EL (cell line): ENCODE measurements around the gene MRPS34.
"Not testable (repeated sequence)": the region's sequence is repeated elsewhere in the genome, so short reads cannot be mapped to it uniquely, and the experiment has no call there.

ENCODE experiments used
- DNase-seq: peaks from one replicate; pipeline ENCODE4 v3.0.0-alpha.2; 2016

Gene MRPS34

DNA sequence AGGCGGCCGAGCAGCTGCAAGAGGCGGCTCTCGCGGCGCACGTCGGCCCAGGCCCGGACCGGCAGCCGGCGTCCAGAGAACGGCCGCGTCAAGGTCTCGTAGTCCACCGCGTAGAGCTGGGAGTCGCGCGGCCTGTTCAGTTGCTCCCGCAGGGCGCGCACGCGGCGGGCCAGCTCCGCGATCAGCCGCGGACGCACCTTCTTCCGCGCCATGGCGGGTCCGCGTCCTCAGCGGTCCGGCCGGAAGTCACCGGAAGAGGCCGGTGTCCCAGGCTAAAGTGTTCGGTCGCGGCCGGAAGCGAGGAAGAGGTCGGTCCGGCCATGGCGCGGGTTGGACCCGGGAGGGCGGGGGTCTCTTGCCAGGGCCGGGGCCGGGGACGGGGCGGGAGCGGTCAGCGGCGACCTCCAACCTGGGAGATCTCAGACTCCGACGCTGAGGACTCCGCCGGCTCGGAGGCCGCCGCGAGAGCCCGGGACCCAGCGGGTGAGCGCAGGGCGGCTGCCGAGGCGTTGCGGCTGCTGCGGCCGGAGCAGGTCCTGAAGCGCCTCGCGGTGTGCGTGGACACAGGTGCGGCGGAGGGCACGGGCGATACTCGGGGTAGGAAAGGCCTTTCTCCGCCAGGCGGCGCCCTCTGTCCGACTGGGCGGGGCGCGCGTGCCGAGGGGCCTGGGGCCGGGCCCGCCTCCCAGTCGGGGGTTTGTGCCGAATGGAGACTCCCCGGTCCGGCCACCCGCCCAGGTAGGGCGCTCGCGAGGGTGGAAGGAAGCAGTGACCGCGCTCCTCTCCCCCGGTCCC is at the start of gene MRPS34:
Gene MRPS34 (minus strand): TSS at position 227 of the 795 bp plus-strand sequence. CDS start 15 bp downstream, at position 212.
- peak; percentile 84 for DNase-seq

DNA sequence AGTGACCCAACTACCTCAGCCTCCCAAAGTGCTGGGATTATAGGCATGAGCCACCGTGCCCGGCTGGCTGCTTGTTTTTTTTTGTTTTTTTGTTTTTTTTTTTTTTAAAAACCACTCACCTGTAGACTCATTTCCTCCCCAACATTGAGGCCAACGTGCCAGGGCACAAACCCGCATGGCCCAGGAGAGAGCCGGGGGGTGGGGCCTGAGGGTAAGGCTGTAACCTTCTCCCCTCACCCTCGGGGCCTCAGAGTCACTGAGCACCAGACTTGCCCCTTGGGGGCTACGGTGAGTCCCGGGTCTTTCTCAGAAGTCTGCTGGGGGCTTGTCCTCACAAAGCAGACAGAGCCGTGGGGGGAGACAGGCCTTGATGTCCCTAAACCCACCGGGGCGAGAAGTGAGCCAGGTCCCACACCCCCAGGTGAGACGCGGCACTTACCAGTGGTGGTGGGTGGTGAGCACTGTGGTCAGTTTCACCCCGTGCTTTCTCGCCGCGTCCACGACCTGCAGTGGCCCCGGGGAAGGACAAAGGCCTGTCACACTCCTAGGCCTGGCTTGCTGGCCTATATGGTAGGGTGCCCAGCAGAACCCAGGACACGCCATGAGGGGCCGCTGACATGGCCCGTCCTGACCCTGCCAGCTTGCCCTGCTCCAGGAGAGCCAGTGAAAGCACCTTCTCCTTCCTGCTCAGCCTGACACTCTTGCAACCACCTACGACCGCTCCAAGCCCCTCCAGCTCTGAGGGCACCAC is 49.1 kb upstream of the MRPS34 start:
- no peak for DNase-seq

- no peak for DNase-seq
These were observed 48.0 kb upstream of the MRPS34 start for GRCh38 chr16:1820946-1821290.

- no peak for DNase-seq
These were observed 47.4 kb upstream of the MRPS34 start for GRCh38 chr16:1820096-1820945.

GRCh38 chr16:1819611-1820010 is 46.7 kb upstream of the MRPS34 start:
- no peak for DNase-seq

DNA sequence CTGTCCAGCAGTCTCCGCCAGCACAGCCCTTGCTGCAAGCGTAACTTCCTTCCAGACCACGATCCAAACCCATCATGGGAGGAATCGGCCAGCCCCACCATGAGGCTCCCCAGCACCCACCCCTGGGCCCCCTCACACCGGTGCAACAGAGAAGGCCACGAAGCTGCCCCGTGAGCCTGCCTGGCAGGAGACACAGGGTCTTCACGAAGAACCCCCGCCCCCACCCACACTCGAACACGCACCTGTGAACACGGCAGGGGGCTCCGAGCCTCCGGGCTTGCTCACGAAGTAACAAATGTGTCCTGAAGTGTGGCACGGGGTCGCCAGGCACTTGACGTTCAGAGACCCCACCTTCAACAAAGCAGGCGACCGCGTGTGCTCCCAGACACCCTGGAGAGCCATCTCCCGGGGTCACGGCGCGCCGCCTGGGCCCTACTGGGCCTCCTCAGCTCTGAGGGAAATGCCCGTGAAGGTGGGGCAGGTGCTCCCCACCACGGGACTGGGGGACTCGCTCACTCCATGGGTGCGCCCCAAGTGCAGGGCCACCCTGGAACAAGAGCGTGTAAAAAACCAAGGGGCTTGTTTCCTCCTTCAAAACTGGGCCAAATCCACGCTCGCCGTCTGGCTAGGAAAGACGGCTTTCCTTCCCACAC is 46.1 kb upstream of the MRPS34 start:
- no peak for DNase-seq

DNA sequence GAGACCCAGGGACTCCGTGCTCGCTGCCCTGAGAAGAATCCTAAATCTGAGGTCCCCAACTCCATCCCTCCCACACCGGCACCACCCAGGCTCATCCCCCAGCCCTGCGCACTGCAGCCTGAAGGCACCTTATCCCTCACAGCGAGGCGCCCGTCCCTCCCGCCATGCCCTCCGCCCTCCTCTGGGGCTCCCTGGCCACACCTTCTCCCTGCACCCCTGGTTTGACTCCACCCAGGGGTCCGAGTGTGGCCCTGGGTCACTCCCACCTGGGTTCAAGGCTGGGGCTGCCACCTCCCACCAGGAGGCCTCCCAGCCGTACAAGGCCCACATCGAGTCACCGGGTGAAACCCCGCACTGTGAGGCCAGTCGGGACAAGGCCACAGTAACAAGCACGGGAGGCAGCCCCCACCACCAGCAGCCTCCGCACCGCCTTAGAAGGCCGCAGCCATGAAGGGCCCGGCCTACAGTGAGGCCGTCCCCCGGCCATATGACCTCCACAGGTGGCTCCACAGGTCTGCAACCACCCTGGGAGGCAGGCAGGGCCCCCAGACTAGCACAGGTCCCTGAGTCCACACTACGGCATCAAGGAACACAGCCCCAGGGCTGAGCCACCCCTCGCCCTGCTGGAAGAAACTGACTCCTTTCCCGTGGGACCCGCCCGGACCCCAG is 45.4 kb upstream of the MRPS34 start:
- DNase-seq, result no peak

DNA sequence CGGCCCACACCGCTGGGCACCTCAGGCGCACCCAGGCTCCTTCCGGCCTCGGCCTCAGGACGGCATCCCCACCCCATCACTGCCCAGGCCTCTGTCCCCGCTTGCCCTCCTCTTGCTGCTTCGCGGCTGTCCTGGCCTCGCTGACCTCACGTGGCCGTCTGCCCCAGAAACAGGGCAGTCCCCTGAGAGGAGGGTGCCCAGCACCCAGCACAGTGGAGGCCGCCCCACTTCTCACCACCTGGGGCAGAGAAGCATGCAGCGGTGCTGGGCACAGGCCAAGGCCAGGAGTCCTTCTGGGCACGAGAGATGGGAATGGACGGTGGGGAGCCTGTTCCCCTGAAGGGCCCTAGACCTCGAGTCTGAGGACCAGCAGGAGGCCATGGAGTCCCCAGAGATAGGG is 44.8 kb upstream of the MRPS34 start:
- no peak for DNase-seq

DNA sequence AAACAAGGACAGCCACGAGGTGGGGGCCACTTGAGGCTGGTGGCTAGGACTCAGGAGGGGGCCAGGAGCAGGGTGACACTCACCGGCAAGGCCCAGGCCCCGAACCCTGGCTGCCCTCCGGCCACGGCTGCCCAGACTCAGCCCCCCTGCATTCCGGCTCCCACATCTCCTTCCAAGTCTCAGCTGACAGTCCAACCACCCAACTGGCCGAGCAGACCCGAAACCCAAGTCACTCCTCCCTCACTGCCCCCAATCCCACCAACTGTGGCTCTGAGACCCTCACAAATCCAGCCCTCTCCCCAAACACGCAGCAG is 44.3 kb upstream of the MRPS34 start:
- no peak for DNase-seq

DNA sequence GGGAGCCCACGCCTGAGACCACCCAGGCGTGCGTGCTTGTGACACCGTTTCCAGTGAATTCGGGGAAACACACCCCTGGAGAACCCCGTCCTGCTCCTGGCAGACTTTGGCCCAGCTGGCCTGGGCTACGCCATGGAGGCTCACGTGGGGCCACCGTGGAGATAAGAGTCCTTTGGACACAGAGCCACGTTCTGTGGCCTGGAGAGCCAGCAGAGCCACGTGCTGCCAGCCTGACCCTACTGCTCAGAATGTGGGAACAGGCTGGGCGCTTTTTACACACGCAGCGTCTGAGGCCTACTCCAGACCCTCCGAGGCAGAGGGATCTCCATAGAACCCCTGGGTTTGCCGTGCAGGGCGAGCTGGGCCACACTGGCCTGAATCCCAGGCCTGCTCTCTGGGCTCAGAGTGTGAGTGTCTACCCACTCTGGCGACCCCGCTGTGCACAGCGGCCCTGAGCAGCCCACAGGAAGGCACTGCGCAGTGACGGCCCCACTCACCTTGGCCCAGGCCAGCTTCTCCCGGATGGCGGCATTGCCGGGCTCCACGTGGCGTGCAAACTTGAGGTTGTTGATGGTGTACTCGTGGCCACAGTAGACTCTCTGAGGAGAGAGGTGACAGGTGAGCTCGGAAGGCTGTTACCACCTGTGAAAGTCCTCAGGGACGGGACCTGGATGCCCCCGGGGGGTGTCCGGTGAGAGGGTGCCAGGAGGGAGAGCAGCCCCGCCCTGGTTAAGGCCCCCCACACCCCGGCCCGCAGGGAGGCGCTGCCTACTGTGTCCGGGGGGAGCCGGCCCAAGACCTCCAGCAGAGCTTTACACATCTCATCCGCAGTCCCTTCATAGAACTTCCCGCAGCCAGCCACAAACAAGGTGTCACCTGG is 43.7 kb upstream of the MRPS34 start:
- no peak for DNase-seq

DNA sequence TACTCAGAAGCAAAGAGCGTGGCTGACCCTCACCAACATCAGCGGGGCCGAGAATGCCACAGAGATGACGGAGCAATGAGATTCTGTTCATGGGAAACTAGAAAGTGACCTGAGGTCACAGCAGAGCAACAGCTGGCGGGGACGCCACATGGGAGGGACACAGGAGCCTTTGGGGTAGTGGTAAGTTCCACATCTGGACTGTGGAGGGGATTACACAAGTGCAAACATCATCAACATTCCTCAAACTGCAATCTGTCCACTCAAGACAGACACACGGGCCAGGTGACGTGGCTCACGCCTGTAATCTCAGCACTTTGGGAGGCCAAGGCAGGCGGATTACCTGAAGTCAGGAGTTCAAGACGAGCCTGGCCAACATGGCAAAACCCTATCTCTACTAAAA is 42.5 kb upstream of the MRPS34 start:
- no peak for DNase-seq

GRCh38 chr16:1812732-1813163 is 39.8 kb upstream of the MRPS34 start:
- DNase-seq, result peak; percentile 38

- no peak for DNase-seq
These were observed 37.6 kb upstream of the MRPS34 start for GRCh38 chr16:1810536-1810935.

- DNase-seq, result no peak
These were observed 37.2 kb upstream of the MRPS34 start for GRCh38 chr16:1810106-1810505.

DNA sequence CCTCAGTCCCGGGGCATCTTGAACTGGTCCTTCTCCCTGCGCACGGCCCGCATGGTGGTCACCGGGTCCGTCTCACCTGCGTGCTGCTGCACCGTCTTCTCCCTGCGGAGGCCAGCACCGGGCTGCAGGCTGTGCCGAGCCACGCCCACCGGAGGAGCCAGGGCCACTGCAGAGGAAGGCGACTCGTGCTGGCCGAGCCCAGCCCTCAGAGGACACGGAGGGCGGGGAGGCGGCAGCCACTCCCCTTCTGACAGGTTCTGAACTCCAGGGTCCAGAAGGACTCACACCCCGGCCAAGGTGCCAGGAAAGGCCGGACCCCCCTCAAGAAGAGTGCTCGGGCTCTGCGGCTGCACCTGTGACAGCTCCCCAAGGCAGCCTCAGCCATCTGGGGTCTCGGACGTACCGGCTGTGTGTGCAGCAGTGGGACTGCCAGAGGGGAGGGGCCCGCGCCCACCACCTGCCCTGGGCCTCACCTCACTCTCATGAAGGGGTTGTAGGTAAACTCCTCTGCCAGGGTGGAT is 36.4 kb upstream of the MRPS34 start:
- no peak for DNase-seq

DNA sequence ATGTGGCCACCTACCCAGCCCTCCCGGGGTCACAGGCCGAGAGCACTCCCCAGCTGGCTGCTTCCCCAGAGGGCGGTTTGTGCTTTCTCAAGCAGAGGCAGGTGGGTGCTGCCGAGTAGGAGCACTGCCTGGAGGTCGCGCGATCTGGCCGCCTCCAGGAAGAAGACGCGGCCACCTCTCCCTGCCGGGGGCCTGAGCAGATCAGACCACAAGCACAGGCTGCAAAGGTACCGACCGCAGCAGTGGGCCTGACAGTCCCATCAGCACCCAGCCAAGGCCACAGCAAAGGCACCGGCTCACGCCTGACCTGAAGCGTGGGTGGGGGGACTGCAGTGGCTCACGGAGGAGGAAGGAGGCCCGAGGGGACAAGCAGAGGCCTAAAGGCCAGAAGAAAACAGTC is 35.8 kb upstream of the MRPS34 start:
- DNase-seq, result no peak

DNA sequence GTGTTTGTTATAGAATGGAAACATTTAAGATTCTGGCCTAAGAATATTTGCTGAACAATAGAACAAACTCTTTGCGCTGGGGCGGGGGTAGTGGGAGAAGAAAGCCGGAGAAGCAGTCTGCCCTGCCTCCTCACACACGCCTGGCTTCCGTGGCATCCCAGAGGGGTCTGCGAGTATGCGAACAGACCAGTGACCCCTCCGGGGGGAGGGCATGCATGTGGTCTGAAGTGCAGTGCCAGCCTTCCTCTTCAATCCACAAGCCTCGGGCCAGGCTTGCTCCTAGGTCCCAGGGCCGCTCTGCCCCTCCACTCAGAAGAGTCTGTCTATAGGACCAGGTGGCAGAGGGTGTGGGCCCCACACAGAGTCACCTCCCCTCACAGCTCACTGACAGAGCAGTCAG is 34.7 kb upstream of the MRPS34 start:
- no peak for DNase-seq

- peak; percentile 8 for DNase-seq
These were observed 27.8 kb upstream of the MRPS34 start for GRCh38 chr16:1800701-1801100.

- not testable (repeated sequence) for DNase-seq
These were observed 26.3 kb upstream of the MRPS34 start for GRCh38 chr16:1799263-1799662.

- no peak for DNase-seq
These were observed 22.2 kb upstream of the MRPS34 start for GRCh38 chr16:1794908-1795666.
